ENCODE data around the gene SPAG9.
"Not testable (repeated sequence)": the region's sequence is repeated elsewhere in the genome, so short reads cannot be mapped to it uniquely, and the experiment has no call there.

SPAG9 gene

DNA sequence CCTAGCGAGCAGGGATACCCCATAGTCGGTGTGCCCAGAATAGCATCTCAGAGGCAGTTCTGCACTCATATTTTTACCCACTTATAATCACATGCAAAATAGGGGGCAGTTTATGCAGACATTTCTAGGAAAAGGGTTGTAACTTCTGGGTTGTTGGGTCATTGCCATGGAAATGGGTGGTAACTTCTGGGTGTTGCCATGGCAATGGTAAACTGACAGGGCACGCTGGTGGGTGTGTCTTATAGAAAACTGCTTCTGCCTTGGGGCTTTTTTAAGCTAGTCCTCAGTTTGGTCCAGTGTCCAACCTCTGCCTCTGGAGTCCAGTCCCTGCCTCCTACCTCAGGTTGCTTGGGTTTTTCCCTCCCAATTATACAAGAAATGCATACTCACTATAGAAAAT lies 7.4 kb upstream of the SPAG9 start:
- DNase-seq, result peak; percentile 62

DNA sequence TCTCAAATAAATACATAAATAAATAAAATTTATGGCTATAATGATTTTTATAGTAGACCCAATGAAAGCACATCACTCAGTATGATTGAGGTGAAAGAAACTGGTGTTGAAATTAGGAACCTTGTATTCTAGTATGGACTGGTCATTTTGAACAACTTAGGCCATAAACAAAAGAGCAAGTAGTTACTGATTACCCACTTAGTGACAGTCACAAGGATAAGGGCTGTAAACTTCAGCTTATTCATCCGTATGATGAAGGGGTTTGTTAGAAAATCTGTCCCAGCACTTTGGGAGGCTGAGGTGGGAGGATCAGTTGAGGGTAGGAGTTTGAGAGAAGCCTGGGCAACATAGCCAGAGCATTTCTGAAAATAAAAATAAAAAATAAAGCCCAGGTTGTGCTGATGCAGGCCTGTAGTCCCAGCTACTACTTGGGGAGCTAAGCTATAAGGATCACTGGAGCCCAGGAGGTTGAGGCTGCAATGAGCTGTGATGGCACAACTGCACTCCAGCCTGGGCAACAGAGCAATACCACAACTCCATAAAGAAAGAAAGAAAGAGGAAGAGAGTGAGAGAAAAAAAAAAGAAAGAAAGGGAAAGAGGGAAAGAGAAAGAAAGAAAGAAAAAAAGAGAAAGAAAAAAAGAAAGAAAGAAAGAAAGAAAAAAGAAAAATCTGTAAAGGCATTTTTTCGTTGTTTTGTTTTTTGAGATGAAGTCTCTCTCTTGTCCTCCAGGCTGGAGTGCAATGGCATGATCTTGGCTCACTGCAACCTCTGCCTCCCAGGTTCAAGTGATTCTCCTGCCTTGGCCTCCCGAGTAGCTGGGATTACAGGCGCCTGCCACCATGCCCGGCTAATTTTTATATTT lies 4.2 kb upstream of the SPAG9 start:
- no peak for DNase-seq

DNA sequence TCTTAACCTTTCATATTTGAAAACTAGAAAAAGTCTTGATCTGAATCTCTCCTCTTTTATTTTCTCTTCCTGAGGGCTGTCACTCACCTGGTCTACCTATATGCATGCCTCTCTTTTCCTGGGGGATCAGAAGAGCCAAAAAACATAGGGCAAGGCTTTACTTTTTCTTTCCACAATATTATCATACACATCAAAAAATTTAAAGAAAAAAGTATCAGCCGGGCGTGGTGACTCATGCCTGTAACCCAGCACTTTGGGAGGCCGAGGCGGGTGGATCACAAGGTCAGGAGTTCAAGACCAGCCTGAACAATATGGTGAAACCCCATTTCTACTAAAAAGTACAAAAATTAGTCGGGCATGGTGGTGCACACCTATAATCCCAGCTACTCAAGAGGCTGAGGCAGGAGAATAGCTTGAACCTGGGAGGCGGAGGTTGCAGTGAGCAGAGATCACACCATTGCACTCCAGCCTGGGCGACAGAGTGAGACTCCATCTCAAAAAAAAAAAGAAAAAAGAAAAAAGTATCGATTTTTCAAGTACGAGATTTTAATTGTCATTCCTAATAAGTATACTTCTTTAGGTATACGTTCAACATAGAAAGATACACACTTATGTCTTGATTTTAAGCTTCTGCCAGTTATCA lies 1.9 kb upstream of the SPAG9 start:
- not testable (repeated sequence) for DNase-seq

DNA sequence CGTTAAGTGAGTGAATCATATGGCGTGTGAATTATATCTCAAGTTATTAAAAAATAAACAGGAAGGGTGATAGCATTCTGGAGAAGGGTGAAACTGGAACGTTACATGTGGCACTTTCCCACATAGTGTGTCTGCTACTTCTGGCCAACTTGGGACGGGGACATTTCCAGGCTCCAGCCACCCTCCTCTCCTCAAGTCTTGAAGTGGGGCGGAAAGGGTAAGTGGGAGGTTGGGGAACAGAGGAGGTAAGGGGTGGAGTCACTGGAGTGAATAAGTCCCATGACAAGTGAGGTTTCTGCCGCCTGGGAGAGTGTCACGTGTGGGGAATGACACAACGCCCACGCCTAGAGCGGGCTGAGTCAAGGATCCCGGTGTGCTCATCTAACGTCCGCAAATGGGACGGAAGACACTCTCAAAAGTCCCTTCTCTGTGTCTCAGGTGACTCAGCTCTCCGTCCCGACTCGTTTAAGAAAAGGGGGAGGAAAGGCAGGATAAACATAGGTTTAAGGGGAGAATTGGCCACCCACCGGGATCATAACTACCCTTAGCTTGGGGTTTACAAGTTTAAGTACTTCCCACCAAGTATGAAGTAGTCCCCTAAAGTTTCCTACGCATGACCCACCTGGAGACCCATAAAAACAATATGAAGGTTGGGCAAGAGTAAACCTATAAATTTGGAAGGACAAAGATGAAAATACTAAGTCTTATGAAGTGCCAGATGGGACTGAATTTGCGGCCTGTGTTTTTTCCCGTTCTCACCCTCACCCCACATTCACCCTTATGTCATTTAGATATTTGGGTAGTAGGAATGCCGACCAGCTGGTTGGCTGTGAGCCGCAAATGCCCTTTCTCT lies 1.2 kb upstream of the SPAG9 start:
- DNase-seq, result peak; percentile 89

DNA sequence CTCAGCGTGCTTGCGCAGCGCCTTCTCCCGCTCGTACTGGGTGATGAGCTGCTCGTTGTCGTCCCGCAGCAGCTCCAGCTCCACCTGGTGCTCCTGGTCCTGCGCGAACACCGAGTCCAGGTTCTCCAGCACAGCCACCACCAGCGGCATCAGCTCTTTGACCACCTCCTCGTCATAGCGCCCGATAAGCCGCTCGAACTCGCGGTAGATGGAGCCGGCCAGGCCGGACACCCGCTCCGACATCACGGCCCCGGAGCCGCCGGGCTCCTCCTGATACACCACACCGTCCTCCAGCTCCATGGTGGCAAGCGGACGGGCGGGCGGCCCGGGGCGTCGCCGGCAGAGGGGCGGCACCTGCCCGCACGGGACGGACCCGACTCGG lies 320 bp downstream of the SPAG9 start:
- peak; percentile 41 for DNase-seq

DNA sequence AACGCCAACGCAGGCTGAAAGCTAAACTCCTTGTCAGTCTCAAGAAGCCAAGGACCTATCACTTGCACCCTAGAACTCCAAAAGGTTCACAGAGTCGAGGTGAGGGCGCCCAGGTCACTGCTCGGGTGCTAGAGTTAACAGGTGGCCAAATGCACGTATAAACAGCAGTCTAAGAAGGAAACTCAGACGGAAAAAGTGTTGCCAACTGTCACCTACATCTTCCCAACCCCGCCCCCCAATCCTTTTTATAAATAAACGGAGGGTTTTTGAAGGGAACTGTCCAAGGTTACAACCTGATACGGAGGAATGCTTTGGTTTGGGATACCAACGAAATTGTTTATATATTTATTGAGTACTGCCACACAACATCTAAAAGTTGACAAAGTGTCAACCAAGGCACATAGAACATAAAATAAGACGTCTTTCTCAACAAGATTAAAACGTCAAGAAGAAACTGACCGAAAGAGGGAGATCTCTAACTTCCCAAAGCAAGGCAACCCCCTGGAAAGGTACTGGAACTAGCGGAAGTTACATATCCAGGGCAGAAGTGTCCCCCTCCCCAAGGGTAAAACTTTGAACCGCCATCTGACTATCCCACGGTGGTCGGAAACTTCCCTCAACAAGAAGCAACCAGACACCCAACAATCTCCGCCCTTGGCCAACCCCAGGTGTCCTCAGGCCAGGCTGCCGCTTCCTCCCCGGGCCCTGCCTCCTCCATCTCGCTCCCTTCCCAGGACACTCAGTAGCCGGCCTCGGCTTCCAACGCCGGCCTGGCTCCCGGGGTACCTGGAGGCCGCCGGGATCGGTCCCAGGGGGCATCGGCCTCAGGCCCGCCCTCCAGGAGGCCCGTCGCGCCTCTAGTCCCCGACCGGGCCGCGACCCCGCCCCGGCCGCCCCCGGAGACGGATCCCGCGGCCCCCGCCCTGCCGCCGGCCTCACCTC lies 982 bp downstream of the SPAG9 start:
- DNase-seq, result peak; percentile 44

DNA sequence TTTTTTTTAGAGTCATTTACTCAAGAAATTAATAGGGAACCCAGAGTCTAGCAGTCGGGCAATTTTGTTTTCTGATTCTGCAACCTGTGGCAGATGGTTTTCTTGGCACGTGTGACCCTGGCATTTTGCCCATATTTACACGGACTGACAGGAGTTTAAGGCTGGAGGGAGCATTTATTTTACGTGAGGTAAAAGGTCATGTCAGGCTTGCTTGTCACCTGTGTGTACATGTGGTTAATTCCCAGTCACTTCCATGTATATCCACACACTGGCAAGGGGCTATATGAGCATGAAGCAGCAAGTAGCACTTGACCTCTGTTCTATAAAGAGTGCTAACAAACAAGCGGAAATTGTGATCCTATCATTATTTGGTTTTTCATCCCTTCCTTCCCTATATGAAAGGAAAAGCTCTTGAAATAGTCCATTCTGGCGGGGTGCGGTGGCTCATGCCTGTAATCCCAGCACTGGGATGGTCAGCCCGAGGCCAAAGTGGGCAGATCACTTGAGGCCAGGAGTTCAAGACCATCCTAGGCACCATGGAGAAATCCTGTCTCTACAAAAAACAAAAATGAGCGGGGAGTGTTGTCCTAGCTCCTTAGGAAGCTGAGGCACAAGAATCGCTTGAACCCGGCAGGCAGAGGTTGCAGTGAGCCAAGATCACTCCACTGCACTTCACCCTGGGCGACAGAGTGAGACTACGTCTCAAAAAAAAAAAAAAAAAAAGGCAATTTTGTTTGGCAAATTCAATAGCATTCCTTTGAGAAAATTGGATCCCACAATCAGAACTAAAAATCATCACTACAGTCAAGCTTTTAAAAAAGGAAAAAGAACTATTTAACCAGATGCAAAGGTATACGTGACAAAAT lies 2.1 kb downstream of the SPAG9 start:
- DNase-seq, result no peak

DNA sequence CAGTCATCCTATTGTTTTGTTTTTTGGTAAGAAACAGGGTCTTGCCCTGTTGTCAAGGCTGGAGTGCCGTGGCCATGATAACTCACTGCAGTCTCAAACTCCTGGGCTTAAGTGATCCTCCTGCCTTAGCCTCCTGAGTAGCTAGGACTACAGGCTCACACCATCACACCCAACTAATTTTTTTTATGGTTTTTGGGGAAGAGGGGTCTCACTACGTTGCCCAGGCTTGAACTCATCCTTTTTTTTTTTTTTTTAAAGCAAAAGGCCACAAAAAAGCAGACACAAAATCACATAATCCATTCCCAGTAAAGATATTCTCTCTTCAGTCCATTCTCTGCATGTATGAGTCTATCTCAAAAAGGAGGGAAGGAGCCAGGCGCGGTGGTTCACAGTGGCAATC lies 5.5 kb downstream of the SPAG9 start:
- no peak for DNase-seq

DNA sequence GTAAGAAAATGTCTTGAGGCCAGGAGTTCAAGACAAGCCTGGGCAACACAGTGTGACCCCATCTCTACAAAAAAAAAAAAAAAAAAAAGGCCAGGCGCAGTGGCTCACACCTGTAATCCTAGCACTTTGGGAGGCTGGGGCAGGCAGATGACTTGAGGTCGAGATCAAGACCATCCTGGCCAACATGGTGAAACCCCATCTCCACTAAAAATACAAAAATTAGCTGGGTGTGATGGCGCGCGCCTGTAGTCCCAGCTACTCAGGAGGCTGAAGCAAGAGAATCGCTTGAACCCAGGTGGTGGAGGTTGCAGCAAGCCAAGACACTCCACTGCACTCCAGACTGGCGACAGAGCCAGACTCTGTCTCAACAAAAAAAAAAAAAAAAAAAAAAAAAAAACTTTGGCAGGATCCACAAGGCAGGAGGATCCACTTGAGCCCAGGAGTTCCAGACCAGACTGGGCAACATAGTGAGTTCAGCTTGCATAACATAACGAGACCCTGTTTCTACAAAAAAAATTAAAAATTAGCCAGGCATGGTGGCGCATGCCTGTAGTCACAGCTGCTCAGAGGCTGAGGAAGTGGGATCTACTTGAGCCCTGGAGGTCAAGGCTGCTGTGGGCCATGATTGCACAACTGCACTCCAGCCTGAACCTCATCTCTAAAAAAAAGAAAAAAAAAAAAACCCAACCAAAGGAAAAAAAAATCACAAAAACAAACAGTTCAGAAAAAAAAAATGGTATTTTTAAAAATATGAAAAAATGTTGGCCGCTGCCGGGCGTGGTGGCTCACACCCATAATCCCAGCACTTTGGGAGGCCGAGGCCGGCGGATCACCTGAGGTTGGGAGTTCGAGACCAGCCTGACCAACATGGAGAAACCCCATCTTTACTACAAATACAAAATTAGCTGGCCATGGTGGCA lies 8.1 kb downstream of the SPAG9 start:
- DNase-seq, result peak; percentile 35

DNA sequence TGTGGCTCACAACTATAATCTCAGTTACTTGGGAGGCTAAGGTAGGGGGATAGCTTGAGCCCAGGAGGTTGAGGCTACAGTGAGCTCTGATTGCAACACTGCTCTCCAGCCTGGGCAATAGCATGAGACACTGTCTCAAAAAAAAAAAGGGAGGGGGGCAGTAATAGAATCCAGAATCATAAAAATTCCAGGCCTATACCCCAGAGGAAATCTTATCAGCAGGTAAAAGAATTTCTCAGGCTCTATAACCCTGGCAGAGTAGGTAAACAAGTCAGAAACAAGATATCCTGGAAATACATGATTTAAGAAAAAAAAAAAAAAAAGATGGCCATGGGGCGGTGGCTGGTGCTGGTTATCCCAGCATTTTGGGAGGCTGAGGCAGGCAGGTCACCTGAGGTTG lies 12.9 kb downstream of the SPAG9 start:
- no peak for DNase-seq

DNA sequence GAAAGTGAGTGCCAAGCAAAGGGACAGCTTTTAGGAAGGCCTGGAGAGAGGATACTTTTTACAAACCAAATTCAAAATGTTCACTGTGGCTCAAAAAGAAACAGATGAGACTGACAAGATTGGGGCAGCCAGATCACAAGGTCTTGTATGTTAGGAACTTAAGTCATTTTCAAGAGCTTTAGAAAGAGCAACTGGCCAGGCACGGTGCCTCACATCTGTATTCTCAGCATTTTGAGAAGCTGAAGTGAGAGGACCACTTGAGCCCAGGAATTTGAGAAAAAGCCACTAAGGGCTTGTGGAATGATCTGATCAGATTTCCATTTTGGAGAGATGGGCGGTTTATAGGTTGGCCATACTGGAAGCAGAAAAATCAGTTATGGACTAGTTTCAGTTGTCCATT lies 17.2 kb downstream of the SPAG9 start:
- no peak for DNase-seq

DNA sequence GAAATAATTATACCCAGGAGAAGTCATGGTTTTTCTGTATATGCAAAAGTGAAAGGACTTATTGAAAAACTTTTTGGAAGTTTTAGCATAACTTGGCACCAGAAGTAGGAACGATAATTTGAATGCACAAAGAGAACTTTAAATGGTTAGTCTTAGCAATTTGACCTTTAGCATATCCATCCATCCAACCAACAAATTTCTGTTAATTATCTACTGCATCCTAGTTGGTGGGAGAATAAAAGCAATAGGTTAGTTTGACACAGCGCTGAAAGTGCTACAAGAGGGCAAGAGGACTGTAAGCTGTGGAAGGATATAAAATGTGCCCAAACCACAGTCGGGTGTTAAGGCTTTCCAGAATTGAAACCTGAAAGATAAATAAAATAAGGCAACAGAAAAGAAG lies 17.6 kb downstream of the SPAG9 start:
- no peak for DNase-seq

DNA sequence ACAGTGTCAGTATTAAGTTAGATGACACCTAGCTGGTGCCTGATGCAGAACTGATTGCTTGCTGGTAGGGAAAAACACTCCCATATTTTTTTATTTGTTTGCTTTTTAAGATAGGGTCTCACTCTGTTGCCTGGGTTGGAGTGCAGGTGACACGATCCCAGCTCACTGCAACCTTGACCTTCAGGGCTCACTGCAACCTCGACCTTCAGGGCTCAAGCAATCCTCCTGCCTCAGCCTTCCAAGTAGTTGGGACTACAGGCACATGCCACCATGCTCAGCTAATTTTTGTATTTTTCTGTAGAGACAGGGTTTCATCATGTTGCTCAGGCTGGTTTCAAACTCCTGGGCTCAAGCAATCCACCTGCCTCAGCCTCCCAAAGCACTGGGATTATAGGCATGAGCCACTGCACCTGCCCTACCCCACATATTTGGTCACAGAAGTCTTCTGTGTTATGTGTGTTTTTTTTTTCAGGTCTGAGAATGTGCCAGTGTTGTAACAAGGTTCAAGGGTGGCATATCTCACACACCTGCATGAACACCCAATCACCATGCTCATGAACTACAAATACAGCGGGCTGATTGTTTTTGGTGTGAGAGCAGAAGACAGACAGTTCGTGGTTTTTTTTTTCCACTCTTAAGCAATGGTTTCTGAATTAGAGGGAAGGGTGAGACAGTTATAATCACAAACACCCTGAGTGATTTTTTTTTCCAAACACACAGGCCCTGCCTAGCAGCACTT lies 22.8 kb downstream of the SPAG9 start:
- DNase-seq, result no peak

DNA sequence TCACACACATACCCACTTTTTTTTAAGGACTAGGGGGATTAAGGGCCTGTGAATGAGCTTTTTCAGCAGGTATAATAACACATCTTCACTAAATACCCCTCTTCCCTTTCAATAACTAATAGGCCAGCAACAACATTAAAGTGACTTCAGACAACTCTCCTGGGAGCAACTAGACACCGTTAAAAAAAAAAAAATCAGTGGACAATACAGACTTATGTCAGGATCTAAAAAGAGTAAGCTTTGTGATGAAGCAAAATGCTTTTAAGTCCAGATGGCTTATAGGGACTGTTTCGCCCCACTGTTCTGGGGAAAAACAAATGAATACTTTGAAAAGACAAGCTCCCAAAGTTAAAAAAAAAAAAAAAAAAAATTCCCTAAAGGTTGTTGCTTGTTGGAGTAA lies 29.0 kb downstream of the SPAG9 start:
- DNase-seq, result no peak

DNA sequence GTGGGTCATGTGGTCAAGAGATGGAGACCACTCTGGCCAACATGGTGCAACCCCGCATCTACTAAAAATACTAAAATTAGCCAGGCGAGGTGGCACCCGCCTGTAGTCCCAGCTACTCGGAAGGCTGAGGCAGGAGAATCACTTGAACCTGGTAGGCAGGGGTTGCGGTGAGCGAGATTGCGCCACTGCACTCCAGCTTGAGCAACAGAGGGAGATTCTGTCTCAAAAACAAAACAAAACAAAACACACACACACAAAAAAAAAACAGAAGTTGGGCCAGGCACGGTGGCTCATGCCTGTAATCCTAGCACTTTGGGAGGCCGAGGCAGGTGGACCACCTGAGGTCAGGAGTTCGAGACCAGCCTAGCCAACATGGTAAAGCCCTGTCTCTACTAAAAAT lies 31.8 kb downstream of the SPAG9 start:
- peak; percentile 52 for DNase-seq

DNA sequence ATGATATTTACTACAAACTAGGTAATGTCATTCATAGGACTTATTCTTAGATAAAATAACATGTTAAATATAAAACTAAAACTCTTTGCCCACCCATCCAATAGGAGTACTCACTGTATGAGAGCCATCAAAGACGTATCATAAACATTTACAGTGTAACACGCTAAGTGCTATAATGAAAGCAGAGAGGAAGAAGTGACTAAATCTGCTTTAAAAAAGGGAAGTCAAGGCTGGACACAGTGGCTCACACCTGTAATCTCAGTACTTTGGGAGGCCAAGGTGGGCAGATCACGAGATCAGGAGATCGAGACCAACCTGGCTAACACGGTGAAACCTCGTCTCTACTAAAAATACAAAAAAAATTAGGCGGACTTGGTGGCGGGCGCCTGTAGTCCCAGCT lies 32.4 kb downstream of the SPAG9 start:
- DNase-seq, result no peak

DNA sequence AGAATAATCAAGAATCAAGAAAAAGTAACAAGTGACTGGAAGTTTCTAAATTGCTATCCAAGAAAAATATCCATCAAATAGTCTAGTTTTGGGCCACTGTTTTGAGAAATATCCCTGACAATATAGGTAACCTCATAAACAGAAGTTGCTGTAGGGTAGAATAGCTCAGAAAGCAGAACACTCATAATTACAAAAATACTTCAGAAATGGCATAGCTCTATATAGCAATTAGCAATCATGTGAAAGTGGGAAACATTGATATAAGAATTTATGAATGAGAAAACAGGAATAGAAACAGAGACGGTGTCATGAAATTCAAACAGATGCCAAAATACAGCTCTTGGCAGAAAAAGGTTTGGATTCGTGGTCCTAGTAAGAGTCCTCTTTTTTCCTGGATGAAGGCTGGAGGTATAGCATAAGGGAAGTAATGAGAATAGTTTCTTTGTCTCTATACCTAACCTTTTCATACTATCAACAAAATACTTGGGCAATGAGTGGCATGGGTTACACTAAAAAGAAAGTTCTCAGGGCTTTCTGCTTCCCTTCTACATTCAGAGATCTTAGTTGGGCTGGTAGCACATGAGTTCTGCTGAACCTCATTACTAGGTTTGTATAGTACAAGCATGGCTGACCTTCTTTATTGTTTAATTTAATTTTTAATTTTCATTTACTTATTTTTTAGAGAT lies 33.5 kb downstream of the SPAG9 start:
- DNase-seq, result no peak

DNA sequence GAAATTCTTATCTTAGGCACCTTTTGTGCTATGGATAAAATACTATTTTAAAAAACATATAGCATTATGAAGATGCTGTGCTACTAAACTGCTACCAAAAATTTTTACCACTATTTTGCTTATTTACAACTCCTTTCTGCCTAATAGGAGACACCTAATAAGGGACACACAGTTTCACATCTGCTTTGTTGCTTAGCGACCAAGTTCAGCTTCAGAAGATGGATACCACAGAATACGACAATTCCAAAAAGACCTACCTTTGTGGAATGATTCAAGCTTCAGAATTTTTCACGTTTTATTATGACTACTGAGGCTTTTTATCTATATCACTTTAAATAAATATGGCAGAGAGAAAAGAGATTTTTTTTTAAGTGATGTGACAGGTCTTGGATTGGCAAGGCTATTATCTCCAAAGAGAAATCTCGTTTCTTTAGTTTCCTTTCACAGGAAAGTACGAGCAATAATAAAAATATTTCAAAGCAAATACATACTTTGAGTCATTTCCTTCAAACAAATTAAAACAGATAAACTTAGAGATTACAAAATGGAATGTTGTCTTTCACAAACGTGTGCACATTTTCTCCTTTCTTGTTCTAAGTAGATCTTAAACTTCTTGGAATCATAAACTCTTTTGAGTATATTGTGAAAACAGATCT lies 35.4 kb downstream of the SPAG9 start:
- DNase-seq, result no peak

Data from CD4-positive, alpha-beta T cell treated with Interleukin-15 for 1 hour (primary cell).